HuH-7.5 (cell line): ENCODE measurements around the gene GEMIN7.

Experiments
- DNase-seq: peaks from one replicate; pipeline ENCODE4 v3.0.0; 2011; ENCODE audit warnings: low spot score

The GEMIN7 gene

GRCh38 chr19:45061965-45062364, 17.1 kb upstream of the GEMIN7 start:
- DNase-seq: no peak

GRCh38 chr19:45063851-45064801, 14.9 kb upstream of the GEMIN7 start:
- no peak for DNase-seq

GRCh38 chr19:45066921-45067661, 12.0 kb upstream of the GEMIN7 start:
- DNase-seq: no peak

GRCh38 chr19:45068041-45068440, 11.0 kb upstream of the GEMIN7 start:
- DNase-seq: no peak

GRCh38 chr19:45069056-45069455, 10.0 kb upstream of the GEMIN7 start:
- peak; percentile 66 for DNase-seq

- no peak for DNase-seq
Observed at GRCh38 chr19:45070214-45070613, 8.8 kb upstream of the GEMIN7 start.

GRCh38 chr19:45070861-45071544, 8.1 kb upstream of the GEMIN7 start:
- DNase-seq: no peak

GRCh38 chr19:45071545-45071938, 7.5 kb upstream of the GEMIN7 start:
- no peak for DNase-seq

GRCh38 chr19:45071969-45072790, 6.9 kb upstream of the GEMIN7 start:
- DNase-seq: no peak

- DNase-seq: no peak
Observed at GRCh38 chr19:45074744-45075300, 4.2 kb upstream of the GEMIN7 start.

- DNase-seq: peak; percentile 88
Observed at GRCh38 chr19:45075301-45076028, 3.6 kb upstream of the GEMIN7 start.

GRCh38 chr19:45076029-45076850, 2.8 kb upstream of the GEMIN7 start, which contains the start of gene ZNF296:
ZNF296 (minus strand) TSS chr19:45076478; CDS start chr19:45076373, 105 bp downstream.
- peak; percentile 96 for DNase-seq

GRCh38 chr19:45076851-45077730, 2.0 kb upstream of the GEMIN7 start:
- DNase-seq: no peak

GRCh38 chr19:45078390-45079062, 534 bp upstream of the GEMIN7 start:
- DNase-seq: no peak

GRCh38 chr19:45079911-45080370, 881 bp downstream of the GEMIN7 start:
- DNase-seq: no peak

GRCh38 chr19:45082170-45082569, 3.1 kb downstream of the GEMIN7 start:
- no peak for DNase-seq

- DNase-seq: no peak
Observed at GRCh38 chr19:45086480-45086879, 7.4 kb downstream of the GEMIN7 start.

GRCh38 chr19:45087531-45087930, 8.5 kb downstream of the GEMIN7 start:
- no peak for DNase-seq
